ENCODE measurements around the gene PITX1. TPM values are rescaled to one million over a fixed set of nuclear protein-coding genes. Genes with fewer than 3 reads are reported as not detected.

The PITX1 gene
- total RNA-seq, 1 donor from 2014 or later = 23.8 TPM

DNA sequence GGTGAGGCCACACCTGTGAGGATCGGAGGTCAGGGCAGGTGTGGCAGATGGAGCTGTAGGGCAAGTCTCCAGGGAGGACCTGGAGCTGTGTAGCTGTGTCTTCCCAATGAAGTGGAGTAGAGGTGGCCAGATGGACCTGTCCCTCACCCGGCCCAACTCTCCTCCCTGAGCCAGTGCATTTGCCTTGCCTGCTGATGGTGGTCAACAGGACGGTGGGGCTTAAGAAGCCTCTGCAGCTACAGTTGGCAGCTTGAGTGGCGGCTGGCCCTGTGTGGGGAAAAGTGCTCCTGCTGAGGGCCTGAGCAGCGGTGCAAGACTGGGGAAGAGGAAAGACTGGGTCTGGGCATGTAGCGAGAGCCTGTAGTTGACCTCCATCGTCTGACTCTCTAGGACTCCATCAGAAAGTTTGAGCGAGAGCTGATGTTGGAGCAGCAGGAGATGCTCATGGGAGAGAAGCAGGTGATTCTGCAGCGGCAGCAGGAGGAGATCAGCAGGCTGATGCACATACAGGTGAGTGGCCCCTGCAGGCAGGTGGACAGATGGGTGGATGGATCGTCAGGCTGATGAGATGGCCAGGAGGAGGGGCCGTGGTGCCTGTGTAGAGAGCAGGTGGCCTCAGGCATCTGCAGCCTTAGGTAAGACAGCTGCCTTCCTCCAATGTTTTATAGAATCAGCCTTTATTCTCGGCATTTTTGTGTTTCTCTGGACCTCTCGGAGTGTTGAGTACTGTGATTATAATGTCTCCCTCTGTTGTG, 24.9 kb downstream of the PITX1 start:
- H3K4me3 ChIP-seq = no peak overlapping the region
- TF ChIP-seq CTCF (IDR thresholded peaks at IDR 0.05) = no peak
- no peaks in the 10 kb centered on the region for H3K9me3 ChIP-seq
- H3K36me3 ChIP-seq = no peaks in the 10 kb centered on the region
- H3K27me3 ChIP-seq = no peaks in the 10 kb centered on the region
- H3K27ac ChIP-seq = no peak overlapping the region
- intact Hi-C loops (cut with DNase I) = no loop called here
- peaks cover 0 to 8% of the 10 kb centered on the region in 2 donors for H3K4me1 ChIP-seq
- DNase-seq (ENCODE audit: low spot score in 2 of 2) = no peak

DNA sequence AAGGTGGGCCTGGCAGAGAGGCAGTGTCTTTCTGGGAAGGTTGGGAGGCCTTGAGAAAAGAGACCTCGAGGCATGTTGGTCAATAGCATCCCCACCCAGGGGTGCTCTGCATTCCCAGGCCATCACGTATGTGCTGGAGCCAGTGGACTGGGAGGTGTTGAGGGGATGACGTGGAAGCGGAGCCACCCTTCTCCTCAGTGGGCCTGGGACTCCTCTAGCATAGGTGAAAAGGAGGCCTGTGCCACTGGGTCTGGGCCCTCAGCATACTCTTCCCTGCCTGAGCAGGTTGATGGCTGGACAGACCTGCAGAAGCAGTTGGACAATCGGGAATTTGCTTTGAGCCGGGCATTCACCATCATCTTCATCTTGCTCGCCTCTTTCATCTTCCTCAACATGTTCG, 25.5 kb downstream of the PITX1 start:
- intact Hi-C loops (cut with DNase I) = no loop called here
- Histone ChIP-seq H3K36me3 (no peaks in the 10 kb centered on the region), H3K27me3 (no peaks in the 10 kb centered on the region), H3K9me3 (no peaks in the 10 kb centered on the region), H3K27ac (no peak overlapping the region), H3K4me1 (peaks cover 0 to 3% of the 10 kb centered on the region in 2 donors), H3K4me3 (no peak overlapping the region)
- TF ChIP-seq CTCF (IDR thresholded peaks at IDR 0.05) = no peak
- peak in 1 of 2 donors; percentile 41 for DNase-seq (ENCODE audit: low spot score in 2 of 2)

GRCh38 chr5:135007749-135008363, 26.2 kb downstream of the PITX1 start:
- Histone ChIP-seq H3K4me3 (no peak overlapping the region), H3K9me3 (no peaks in the 10 kb centered on the region), H3K27ac (no peak overlapping the region), H3K27me3 (no peaks in the 10 kb centered on the region), H3K4me1 (no peaks in the 10 kb centered on the region), H3K36me3 (no peaks in the 10 kb centered on the region)
- intact Hi-C loops (cut with DNase I) = no loop called here
- TF ChIP-seq CTCF (IDR thresholded peaks at IDR 0.05) = no peak
- peak in 1 of 2 donors; percentile 58 for DNase-seq (ENCODE audit: low spot score in 2 of 2)

DNA sequence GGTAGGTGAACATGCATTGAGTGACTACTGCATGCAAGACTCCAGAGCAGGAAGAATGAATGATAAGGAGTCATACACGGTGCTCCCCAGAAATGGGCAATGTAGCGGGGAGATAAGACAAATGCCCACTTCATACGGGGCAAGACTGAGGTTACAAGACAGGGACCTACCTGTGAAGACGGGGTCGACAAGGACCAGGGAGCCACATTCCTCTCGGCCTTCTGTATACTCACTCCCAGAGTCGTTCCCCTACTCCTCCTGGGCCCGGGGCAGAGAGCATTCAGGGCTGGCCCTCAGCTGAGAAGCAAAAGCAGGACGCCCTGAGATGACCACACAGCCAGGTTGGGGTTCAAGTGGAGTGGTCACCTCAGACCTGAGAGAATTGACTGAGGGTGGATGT, 26.7 kb downstream of the PITX1 start:
- no peak for TF ChIP-seq CTCF (IDR thresholded peaks at IDR 0.05)
- no peaks in the 10 kb centered on the region for H3K4me1 ChIP-seq
- no peaks in the 10 kb centered on the region for H3K36me3 ChIP-seq
- intact Hi-C loops (cut with DNase I) = no loop called here
- H3K9me3 ChIP-seq = no peaks in the 10 kb centered on the region
- no peaks in the 10 kb centered on the region for H3K27me3 ChIP-seq
- H3K27ac ChIP-seq = no peak overlapping the region
- no peak overlapping the region for H3K4me3 ChIP-seq
- peak in 1 of 2 donors; percentile 40 for DNase-seq (ENCODE audit: low spot score in 2 of 2)

GRCh38 chr5:135005076-135005475, 29.0 kb downstream of the PITX1 start:
- no peaks in the 10 kb centered on the region for H3K9me3 ChIP-seq
- H3K4me1 ChIP-seq = no peaks in the 10 kb centered on the region
- intact Hi-C loops (cut with DNase I) = no loop called here
- no peak overlapping the region for H3K27ac ChIP-seq
- no peaks in the 10 kb centered on the region for H3K36me3 ChIP-seq
- DNase-seq (ENCODE audit: low spot score in 2 of 2) = peak in 1 of 2 donors; percentile 42
- no peaks in the 10 kb centered on the region for H3K27me3 ChIP-seq
- no peak for TF ChIP-seq CTCF (IDR thresholded peaks at IDR 0.05)
- no peak overlapping the region for H3K4me3 ChIP-seq

All from ascending aorta (tissue), 2 donors.